Glomerular endothelial cell (primary cell): ENCODE data around the gene OR4K2. TPM values are rescaled to one million over a fixed set of nuclear protein-coding genes. Genes with fewer than 3 reads are reported as not detected.
"Not testable (repeated sequence)": the region's sequence is repeated elsewhere in the genome, so short reads cannot be mapped to it uniquely, and the experiment has no call there.

Experiments
- DNase-seq: peaks from one replicate; pipeline ENCODE4 v3.0.0-alpha.2; 2011; ENCODE audit warnings: low read depth, low spot score; ENCODE audit errors: extremely low read depth
- total RNA-seq: library from RNA; depleted of rRNA; stranded (reverse); fragments of >200 nt; gene quantifications from 2 replicates; pipeline ENCODE4 v1.2.3, GENCODE V29; 2015

The OR4K2 gene
- total RNA-seq: not detected in 2 replicates

DNA sequence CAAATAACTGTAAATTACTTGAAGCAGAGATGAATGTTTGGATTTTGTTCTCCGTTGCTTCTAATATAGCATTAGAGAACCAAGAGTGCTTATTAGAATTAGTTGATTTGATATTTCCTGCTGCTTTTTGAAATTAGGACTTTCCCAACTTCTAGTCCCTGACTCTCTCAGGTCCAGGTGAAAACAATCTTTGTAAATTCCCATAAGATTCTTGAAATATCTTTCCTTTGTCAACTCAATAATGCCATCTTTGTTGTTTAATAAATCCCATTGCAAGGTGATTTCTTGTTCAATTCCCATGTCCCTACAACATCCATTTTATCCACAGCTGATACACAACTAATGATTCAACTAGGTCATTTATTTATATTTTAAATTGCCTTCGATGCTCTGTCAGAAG lies at the start of gene OR4K2:
Gene OR4K2 (plus strand): TSS at position 301 of the 400 bp plus-strand sequence. CDS start 1,126 bp downstream, outside the sequence.
- no peak for DNase-seq

- DNase-seq: not testable (repeated sequence)
Observed at GRCh38 chr14:19827626-19828244, 47.2 kb upstream of the OR4K2 start.

- DNase-seq: no peak
Observed at GRCh38 chr14:19828314-19828713, 46.6 kb upstream of the OR4K2 start.

- not testable (repeated sequence) for DNase-seq
Observed at GRCh38 chr14:19834203-19834848, 40.6 kb upstream of the OR4K2 start.

DNA sequence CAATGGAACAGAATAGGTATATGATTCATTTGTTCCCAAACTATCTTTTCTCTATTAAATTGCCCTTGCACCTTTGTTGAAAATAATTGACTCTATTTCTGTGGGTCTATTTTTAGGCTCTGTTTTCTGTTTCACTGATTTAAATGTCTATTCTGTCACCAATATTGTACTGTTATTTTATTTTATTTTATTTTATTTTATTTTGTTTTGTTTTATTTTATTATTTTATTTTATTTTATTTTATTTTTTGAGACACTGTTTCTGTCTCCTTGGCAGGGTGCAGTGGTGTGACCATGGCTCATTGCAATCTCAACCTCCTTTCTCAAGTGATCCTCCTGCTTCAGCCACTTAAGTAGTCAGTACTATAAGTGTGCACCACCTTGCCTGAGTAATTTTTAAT lies 36.5 kb upstream of the OR4K2 start:
- no peak for DNase-seq

DNA sequence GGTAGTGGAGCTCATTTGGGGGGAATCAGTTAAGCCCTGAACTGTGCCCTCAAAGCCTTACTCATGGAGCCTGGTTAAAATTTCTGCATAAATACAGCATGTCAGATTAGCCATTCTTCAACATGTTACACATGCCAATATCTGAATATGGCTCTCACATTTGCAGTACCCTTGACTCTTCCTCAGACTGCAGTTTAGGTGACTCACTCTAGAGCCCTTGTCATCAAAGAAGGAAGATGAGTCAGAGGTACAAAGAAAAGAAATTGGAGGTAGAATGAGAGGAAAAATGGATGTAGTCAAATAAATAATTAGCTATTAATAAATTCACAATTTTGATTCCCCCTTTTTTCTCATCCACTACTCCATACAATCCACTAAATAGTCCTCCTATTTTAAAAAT lies 23.6 kb upstream of the OR4K2 start:
- no peak for DNase-seq

DNA sequence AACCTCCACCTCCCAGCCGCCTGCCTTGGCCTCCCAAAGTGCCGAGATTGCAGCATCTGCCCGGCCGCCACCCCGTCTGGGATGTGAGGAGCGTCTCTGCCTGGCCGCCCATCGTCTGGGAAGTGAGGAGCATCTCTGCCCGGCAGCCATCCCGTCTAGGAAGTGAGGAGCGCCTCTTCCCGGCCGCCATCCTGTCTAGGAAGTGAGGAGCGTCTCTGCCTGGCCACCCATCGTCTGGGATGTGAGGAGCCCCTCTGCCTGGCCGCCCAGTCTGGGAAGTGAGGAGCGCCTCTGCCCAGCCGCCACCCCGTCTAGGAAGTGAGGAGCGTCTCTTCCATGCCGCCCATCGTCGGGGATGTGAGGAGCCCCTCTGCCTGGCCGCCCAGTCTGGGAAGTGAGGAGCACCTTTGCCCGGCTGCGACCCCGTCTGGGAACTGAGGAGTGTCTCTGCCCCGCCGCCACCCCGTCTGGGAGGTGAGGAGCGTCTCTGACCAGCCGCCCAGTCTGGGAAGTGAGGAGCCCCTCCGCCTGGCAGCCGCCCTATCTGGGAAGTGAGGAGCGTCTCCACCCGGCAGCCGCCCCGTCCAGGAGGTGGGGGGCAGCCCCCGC lies 8.8 kb upstream of the OR4K2 start:
- not testable (repeated sequence) for DNase-seq

GRCh38 chr14:19873178-19873577 lies 1.8 kb upstream of the OR4K2 start:
- no peak for DNase-seq

- no peak for DNase-seq
Observed at GRCh38 chr14:19878029-19878642, 3.2 kb downstream of the OR4K2 start.

DNA sequence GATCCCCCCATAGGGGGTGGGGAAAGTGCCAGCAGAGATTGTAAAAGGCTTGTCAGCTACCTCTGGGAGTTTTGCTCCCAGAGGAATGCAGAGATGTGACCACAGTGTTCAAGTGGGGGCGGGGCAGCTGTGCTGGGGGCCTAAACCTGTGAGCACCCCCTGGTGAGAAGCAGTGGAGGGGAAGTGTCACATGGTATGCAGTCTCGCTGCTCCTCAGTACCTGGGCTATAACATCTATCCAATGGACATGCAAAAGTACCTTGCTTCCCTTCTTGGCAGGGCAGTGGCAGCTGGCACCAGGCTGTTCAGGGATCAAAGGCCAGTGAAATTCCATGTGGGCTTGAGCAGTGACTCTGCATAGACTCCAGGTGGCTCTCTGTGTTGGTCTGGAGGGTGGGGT lies 20.3 kb downstream of the OR4K2 start:
- DNase-seq: no peak

DNA sequence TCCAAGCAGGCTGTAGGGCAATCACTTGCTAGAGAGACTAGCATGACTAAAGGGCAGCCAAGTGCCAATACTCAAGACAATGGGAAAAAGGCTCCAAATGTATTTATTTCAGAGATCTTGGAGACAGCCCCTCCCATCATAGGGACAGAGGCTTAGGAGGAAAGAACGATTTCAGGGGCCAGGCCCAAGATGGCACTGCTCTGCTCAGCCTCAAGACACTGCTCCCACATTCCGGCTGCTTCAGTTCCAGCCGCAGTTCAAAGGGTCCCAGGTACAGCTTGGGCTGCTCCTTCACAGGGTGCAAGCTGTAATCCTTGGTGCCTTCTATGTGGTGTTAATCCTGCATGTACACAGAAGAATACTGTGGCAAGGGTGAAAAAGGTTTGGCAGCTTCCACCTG lies 26.1 kb downstream of the OR4K2 start:
- DNase-seq: no peak

DNA sequence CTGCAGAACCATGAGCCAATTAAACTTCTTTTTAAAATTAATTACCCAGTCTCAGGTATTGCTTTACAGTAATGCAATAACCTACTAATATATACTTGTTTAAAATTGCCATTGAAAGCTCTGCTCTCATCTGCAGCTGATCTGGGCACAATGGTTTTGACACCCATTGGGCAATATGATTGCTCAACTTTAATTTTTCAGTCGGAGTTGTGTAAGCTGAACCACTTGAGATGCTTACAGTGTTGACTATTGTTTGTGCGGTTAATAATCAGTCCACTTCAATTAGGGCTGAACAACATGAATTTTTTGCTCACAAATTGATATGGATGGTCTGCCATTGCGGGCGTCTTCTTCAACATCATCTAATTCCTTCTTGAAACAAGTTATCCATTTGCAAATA lies 27.5 kb downstream of the OR4K2 start:
- no peak for DNase-seq

DNA sequence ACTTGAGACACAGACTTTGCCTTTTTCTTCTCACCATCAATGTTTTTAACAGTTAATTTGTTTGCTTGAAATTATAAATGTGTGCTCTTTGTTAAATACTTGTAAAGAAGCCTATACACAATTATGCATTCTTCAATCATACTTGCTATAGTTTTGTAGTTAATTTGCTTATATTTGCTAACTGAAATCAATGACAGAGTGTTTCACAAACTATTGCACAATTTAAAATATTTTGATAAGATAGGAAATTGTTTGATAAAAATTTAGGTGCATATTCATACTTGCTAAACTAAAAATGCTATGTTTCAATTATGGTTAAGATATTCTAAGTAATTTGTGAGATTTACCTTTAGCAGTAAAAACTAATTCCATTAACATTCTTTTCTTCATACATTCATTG lies 31.7 kb downstream of the OR4K2 start:
- no peak for DNase-seq

DNA sequence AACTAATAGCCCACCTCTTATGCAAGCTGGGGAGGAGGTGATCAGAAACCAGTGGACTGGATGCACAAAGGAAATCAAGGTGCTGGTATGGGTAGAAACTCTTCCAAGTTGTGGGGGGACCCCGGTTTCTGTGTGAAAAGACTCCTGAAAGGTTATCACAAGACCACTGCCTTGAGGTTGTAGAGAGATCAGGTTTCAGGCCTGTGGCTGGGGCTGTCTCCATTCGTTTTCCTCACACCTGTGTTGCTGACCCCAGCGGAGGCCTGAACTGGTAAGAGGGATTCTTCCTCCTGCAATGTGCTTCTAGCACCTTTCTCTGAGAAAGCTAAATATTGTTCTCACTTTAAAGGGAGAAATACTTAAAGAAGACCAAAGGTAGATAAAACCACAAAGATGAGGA lies 36.2 kb downstream of the OR4K2 start:
- DNase-seq: no peak

- no peak for DNase-seq
Observed at GRCh38 chr14:19917243-19917642, 42.3 kb downstream of the OR4K2 start.

GRCh38 chr14:19917955-19918518 lies 43.1 kb downstream of the OR4K2 start:
- no peak for DNase-seq

DNA sequence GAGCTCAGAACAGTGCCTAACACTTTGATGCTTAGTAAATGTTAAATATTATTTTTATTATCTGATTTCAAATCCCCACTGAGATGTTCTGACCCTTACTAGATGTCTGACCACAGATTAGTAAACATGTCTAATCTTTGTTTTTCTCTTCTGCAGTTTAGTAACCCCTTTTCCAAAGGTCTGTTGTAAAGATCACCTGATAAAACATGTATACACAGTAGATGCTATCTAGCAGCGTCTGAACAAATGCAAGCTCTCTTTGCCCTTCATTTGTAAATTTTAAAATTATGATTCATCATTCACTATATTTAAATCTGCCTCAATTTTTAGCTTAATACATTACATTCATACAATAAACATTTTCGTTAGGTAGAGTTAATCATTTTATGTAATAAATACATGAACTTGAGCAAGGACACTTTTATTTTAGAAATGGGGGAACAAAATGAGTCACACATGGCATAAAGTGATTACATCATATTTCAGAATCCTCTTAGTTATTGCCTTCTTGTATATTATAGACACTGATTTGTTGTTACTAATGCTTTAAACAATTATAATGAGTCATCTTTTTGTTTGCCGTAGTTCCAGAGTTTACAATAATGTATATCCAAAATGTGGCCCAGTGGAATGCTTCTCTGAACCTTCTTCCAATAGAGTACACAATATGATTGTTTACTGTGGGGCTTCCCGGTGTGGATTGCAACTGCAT lies 43.8 kb downstream of the OR4K2 start:
- no peak for DNase-seq

DNA sequence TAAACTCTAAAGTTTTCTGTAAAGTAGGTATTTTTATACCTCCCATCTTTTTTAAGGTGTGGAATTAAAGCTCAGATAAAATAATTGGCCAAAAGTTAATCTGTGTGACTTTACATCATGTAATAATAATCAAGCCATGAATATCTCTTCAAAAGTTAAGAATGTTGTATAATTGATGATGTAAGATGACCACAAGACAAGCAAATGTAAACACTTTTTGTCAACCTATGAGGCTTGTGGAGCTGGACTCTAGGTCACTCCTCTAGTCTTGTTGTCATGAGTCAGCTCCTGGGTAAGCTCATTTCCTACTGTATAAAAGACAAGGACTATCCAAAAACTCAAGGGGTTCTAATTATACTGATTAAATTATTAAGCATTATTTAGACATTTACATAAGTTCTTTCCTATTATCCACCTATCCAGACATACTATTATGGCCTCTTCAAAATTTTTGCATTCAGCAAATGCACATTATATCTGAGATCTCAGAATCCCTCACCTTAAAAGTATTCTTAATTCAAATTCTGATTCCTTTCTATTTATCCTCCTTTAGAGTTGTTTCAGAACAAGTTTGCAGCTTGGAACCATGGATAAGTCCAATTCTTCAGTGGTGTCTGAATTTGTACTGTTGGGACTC lies 45.2 kb downstream of the OR4K2 start, which contains the start of gene OR4K5:
Gene OR4K5 (plus strand): TSS at position 587 of the 637 bp plus-strand sequence. CDS start 0 bp downstream, at position 587.
- DNase-seq: no peak

- no peak for DNase-seq
Observed at GRCh38 chr14:19930617-19931016, 55.7 kb downstream of the OR4K2 start, which contains the start of gene OR4K1. Gene OR4K1, plus strand, starts transcription at chr14:19930917. Its CDS starts 4,750 bp downstream, at chr14:19935667.
